Sigmoid colon (tissue), 7 donors: Measurements from ENCODE around the gene CBFA2T2. TPM values are rescaled to one million over a fixed set of nuclear protein-coding genes. Genes with fewer than 3 reads are reported as not detected.

ENCODE experiments used
- DNase-seq: peaks from one replicate; pipeline ENCODE4 v3.0.0-alpha.2; 2019
- H3K27ac ChIP-seq, 4 donors: fragments of 200-600 bp; sonication (generic); one replicate each; pipeline ENCODE4 v1.5.1; 2016 to 2019; ENCODE audit warnings: mild to moderate bottlenecking in 1 of 4
- H3K27me3 ChIP-seq, 3 donors: fragments of 200-600 bp; sonication (generic); one replicate each; pipeline ENCODE4 v1.5.1; 2019; ENCODE audit warnings: mild to moderate bottlenecking in 1 of 3
- H3K36me3 ChIP-seq, 4 donors: fragments of 200-600 bp; sonication (generic); one replicate each; pipeline ENCODE4 v1.5.1; 2016 to 2019
- H3K4me1 ChIP-seq, 4 donors: fragments of 200-600 bp; sonication (generic); one replicate each; pipeline ENCODE4 v1.5.1; 2017 to 2019
- H3K4me3 ChIP-seq, 4 donors: fragments of 200-600 bp; sonication (generic); one replicate each; pipeline ENCODE4 v1.5.1; 2017 to 2019; ENCODE audit warnings: mild to moderate bottlenecking in 2 of 4, moderate library complexity in 1 of 4
- H3K9me3 ChIP-seq, 4 donors: fragments of 200-600 bp in 3 of 4; sonication (generic) in 3 of 4; one replicate each; pipeline versions ENCODE4 v1.5.1 to v1.6.1; 2013 to 2019
- EP300 ChIP-seq, 4 donors: sonication (generic); formaldehyde crosslinking; IDR thresholded peaks; one replicate each; pipeline ENCODE4 v1.6.1; 2017; ENCODE audit warnings: antibody characterized with exemption in 4 of 4
- POLR2A ChIP-seq, 2 donors: fragments of 450-650 bp; IDR thresholded peaks; one replicate each; pipeline ENCODE4 v1.6.1; 2016; ENCODE audit warnings: antibody characterized with exemption in 2 of 2, mild to moderate bottlenecking in 2 of 2, moderate library complexity in 2 of 2
- POLR2AphosphoS5 ChIP-seq, 4 donors: sonication (generic); formaldehyde crosslinking; IDR thresholded peaks; one replicate each; pipeline ENCODE4 v1.6.1; 2017; ENCODE audit warnings: antibody characterized with exemption in 4 of 4
- WGBS, 2 donors: extraction: QIAGEN DNeasy Blood & Tissue Kit; methylation state at CpG; one replicate each; pipeline ENCODE4 v1.1.7; 2013; 5-methylcytosine and 5-hydroxymethylcytosine counted together
- intact Hi-C: fragments of 100-400 bp; cut with DNase I; formaldehyde crosslinking; loops from one replicate; pipeline ENCODE4 v1.15.1; 2023
- polyA plus RNA-seq, 3 donors: library from polyadenylated mRNA; stranded (reverse); fragments of 200-250 nt; gene quantifications; one replicate each; pipeline ENCODE4 v1.2.3, GENCODE V29; 2013
- total RNA-seq, 4 donors: library from RNA; depleted of rRNA; stranded (reverse); fragments of >200 nt; gene quantifications; one replicate each; pipeline ENCODE4 v1.1.0, GENCODE V29; 2016
- TF ChIP-seq, protein P1 (sequence below), 4 experiments: fragments of 450-650 bp in 3 of 4; fragments of 200-600 bp in 1 of 4; IDR thresholded peaks; one replicate each; pipeline ENCODE4 v1.5.1; 2016 to 2019; ENCODE audit warnings: antibody characterized with exemption in 4 of 4, mild to moderate bottlenecking in 3 of 4, moderate library complexity in 2 of 4
- donor health status: healthy with polysubstance abuse.
- donor health status: Bipolar disorder and iron deficiency.
- donor health status: healthy.

CBFA2T2 gene
- total and polyA plus RNA-seq, 7 donors = 5.4 to 26.0 (median 17.1) TPM

DNA sequence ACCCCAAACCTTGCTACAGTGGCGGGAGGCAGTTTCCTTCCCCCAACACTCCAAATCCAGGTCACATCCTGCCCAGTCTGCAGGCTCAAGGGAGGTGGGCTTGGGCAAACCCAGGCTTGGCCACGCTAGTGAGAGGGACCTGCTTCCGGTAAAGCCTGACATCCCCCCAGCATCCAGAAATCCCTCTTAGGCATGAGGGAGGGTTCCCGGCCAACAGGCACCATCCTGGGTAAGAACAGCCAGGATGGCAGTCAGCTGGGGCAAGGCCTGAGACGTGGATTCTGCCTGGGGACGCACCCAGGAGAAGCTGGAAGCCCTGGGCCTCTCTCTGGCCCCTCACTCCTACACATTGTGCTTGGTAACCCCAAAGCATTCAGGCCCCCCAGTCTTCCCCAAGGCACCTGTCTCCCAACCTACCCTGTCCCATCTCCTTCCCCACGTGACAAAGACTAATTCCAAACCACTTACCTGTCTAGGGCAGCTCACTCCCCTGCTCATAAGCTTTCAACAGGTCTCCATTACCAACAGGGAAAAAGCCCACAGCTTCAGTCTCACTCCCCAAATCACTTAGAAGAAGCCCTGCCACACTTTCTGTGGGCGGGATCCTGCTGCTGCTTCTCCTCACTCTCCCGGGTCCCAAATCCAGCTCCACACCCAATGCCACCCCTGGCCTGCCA, 174.3 kb downstream of the CBFA2T2 start:
- Histone ChIP-seq H3K27ac (peak overlapping the region; percentile 91 to 94 (median 94)), H3K27me3 (no peaks in the 10 kb centered on the region), H3K4me1 (peaks cover 0 to 50% (median 40%) of the 10 kb centered on the region in 4 donors), H3K36me3 (peaks cover 6 to 17% (median 10%) of the 10 kb centered on the region in 4 donors), H3K9me3 (no peaks in the 10 kb centered on the region), H3K4me3 (peak overlapping the region; percentile 60 to 77 (median 74))
- intact Hi-C loops = loop anchor here (5.0 kb wide), 1 partner anchor 222 kb away; the partner anchor contains the start of gene SNTA1
- WGBS, 2 donors = 49 to 60% methylated on average over 9 of the region's 9 CpGs
- DNase-seq = peak; percentile 66
- TF ChIP-seq POLR2A (IDR thresholded peaks at IDR 0.05) (no peak), POLR2AphosphoS5 (IDR thresholded peaks at IDR 0.05) (no peak), EP300 (IDR thresholded peaks at IDR 0.05) (no peak)
- TF ChIP-seq, protein P1, sequence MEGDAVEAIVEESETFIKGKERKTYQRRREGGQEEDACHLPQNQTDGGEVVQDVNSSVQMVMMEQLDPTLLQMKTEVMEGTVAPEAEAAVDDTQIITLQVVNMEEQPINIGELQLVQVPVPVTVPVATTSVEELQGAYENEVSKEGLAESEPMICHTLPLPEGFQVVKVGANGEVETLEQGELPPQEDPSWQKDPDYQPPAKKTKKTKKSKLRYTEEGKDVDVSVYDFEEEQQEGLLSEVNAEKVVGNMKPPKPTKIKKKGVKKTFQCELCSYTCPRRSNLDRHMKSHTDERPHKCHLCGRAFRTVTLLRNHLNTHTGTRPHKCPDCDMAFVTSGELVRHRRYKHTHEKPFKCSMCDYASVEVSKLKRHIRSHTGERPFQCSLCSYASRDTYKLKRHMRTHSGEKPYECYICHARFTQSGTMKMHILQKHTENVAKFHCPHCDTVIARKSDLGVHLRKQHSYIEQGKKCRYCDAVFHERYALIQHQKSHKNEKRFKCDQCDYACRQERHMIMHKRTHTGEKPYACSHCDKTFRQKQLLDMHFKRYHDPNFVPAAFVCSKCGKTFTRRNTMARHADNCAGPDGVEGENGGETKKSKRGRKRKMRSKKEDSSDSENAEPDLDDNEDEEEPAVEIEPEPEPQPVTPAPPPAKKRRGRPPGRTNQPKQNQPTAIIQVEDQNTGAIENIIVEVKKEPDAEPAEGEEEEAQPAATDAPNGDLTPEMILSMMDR (IDR thresholded peaks at IDR 0.05) = no peak

DNA sequence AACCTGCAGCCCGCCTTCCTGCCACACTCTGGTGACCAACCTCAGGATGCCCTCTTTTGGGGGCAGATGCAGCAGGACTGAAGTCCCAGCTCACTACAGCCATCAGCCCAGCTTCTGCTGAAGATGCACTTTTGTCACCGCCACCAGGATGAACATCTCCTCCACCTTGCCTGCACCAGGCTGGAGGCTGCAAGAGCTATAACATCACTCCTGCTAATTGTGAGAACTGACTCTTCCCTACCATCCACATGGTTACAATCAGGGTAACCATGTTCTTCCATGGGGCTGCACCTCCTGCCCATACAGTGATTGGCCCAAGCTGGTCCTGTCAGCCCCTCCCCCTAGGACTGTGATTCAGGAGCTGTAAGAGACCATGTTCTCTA, 174.9 kb downstream of the CBFA2T2 start:
- WGBS, 2 donors = 94 to 98% methylated on average over 2 of the region's 2 CpGs

DNA sequence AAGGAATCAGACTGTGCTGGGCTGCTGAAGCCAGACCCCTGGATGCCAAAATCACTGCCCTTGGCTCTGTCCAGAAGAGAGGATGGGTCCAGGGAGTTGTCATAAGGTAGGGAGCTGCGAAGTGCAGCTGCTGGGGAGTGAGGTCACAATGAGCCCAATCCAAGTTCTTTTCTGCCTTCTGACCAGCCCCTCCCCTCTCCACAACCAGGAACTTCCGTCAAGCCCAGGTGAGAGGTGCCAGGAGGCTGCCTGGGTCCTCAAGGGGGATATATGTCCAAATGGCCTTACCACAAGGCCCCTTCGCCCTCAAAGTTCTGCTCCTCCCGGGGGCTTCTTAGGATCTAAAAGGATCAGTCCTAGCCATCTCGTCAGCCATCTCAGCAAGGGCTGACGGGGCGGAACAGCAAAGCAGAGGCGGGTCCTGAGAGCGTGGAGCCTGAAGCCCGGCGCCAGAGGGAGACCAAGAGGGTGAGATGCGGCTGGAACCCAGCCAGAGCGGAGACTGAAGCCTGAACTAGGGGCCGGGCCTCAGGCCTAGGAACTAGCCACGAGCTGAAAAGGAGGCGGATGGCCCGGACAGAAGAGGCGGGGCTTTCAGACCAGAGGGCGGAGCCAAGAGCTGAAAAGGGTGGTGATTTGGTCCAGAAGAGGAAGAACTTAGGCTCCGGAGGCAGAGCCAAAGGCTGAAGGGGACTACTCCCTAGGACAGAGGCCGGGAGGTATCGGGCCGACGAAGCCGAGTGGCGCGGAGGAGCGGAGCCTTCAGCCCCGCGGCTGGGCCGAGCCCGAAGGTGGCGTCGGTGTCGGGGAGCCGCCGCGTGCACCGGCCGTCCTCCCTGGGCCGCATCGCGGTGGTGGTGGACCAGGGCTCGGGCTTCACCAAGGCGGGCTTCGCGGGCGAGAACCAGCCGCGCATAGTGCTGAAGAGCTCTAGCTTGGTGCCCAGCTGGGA, 176.7 kb downstream of the CBFA2T2 start, which contains the start of gene ACTL10:
TSS of gene ACTL10 (plus strand) at position 651 of the 952 bp plus-strand sequence. CDS start 555 bp downstream, outside the sequence.
- Histone ChIP-seq H3K36me3 (peaks cover 0 to 26% (median 6%) of the 10 kb centered on the region in 4 donors), H3K27ac (peak within 1 kb of the TSS; percentile 86 to 98 (median 92)), H3K27me3 (no peaks in the 10 kb centered on the region), H3K4me3 (peak within 1 kb of the TSS; percentile 47 to 66 (median 52)), H3K4me1 (peaks cover 0 to 50% (median 40%) of the 10 kb centered on the region in 4 donors), H3K9me3 (no peaks in the 10 kb centered on the region)
- intact Hi-C loops = loop anchor here (5.0 kb wide), 3 partner anchors 104 to 446 kb away; partner anchors contain the start of genes CDK5RAP1 and EIF2S2
- DNase-seq = peak; percentile 100
- TF ChIP-seq POLR2A (IDR thresholded peaks at IDR 0.05) = peak; percentile 64 to 76
- TF ChIP-seq, protein P1 (IDR thresholded peaks at IDR 0.05) = peak in 3 of 4 experiments; percentile 26 to 30 (median 28)
- peak; percentile 84 to 96 (median 84) for TF ChIP-seq POLR2AphosphoS5 (IDR thresholded peaks at IDR 0.05)
- peak in 1 of 4 donors; percentile 14 for TF ChIP-seq EP300 (IDR thresholded peaks at IDR 0.05)
- WGBS, 2 donors = 1 to 3% methylated on average over 50 of the region's 50 CpGs

More for the DNA sequence above, 174.9 kb downstream of the CBFA2T2 start:
- Histone ChIP-seq H3K4me3 (no peak overlapping the region), H3K27me3 (no peaks in the 10 kb centered on the region), H3K4me1 (peaks cover 0 to 50% (median 40%) of the 10 kb centered on the region in 4 donors), H3K27ac (peak overlapping the region; percentile 91 to 94 (median 94)), H3K9me3 (no peaks in the 10 kb centered on the region), H3K36me3 (peaks cover 1 to 17% (median 7%) of the 10 kb centered on the region in 4 donors)
- DNase-seq = no peak
- intact Hi-C loops = loop anchor here (5.0 kb wide), 4 partner anchors 102 to 448 kb away; partner anchors contain the start of genes CDK5RAP1, EIF2S2 and SNTA1
- TF ChIP-seq, protein P1 (IDR thresholded peaks at IDR 0.05) = no peak
- TF ChIP-seq POLR2A (IDR thresholded peaks at IDR 0.05) = no peak

DNA sequence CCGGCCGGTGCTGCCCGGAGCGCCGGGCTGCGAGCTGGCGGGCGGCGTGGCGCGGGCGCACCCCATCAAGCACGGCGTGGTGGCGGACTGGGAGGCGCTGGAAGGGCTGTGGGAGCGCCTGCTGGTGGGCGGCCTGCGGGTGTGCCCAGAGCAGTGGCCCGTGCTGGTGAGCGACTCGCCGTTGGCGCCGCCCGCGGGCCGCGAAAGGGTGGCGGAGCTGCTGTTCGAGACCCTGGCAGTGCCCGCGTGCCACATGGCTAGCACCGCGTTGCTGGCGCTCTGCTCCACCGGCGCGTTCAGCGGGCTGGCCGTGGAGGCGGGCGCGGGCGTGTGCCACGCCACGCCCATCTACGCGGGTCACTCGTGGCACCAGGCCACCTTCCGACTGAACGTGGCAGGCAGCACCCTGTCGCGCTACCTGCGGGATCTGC, 177.4 kb downstream of the CBFA2T2 start:
- Histone ChIP-seq H3K27me3 (no peaks in the 10 kb centered on the region), H3K36me3 (peaks cover 0 to 30% (median 6%) of the 10 kb centered on the region in 4 donors), H3K4me3 (peak overlapping the region; percentile 47 to 66 (median 52)), H3K27ac (peak overlapping the region; percentile 86 to 98 (median 92)), H3K9me3 (no peaks in the 10 kb centered on the region), H3K4me1 (peaks cover 0 to 52% (median 42%) of the 10 kb centered on the region in 4 donors)
- TF ChIP-seq, protein P1 (IDR thresholded peaks at IDR 0.05) = no peak
- TF ChIP-seq POLR2AphosphoS5 (IDR thresholded peaks at IDR 0.05) (no peak), POLR2A (IDR thresholded peaks at IDR 0.05) (no peak), EP300 (IDR thresholded peaks at IDR 0.05) (no peak)
- WGBS, 2 donors = 2 to 3% methylated on average over 55 of the region's 55 CpGs
- intact Hi-C loops = loop anchor here (5.0 kb wide), 3 partner anchors 105 to 445 kb away; partner anchors contain the start of genes CDK5RAP1 and EIF2S2
- peak; percentile 86 for DNase-seq
